COLO668 (cell line): ENCODE results near the gene IZUMO4.

Source experiments
- DNase-seq: peaks from one replicate; lab custom pipeline; 2025; ENCODE audit not compliant: unreplicated experiment; lab: John Stamatoyannopoulos, UW

The IZUMO4 gene

DNA sequence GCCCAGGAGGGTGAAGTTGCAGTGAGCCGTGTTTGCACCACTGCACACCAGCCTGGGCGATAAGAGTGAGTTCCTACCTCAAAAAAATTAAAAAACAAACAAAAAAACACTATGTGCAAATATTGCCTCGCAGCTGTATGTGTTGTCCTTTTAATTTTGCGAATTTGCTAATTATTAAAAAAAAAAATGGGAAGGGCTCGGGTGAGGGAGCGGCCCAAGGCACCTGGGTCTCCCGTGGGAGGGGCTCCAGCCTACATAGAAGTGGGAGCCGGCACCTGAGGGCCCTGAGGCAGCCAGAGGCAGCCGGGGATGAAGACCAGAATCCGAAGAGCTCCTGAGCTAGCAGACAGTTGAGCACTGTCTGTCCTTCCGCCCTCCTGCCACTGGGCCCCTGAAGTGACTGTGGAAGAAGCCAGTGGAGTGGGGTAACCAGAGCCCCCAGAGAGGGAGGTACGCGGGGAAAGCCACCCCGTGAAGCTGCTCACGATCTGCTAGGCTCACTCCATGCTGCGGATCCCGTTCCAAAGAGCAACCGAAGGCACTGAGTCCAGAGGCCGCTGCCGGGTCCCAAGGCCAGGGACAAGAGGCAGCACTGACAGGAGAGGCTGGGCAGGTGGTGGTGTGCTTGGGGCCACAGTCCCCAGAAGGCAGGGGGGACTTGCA lies 6.5 kb downstream of the IZUMO4 start:
- DNase-seq, result no peak

DNA sequence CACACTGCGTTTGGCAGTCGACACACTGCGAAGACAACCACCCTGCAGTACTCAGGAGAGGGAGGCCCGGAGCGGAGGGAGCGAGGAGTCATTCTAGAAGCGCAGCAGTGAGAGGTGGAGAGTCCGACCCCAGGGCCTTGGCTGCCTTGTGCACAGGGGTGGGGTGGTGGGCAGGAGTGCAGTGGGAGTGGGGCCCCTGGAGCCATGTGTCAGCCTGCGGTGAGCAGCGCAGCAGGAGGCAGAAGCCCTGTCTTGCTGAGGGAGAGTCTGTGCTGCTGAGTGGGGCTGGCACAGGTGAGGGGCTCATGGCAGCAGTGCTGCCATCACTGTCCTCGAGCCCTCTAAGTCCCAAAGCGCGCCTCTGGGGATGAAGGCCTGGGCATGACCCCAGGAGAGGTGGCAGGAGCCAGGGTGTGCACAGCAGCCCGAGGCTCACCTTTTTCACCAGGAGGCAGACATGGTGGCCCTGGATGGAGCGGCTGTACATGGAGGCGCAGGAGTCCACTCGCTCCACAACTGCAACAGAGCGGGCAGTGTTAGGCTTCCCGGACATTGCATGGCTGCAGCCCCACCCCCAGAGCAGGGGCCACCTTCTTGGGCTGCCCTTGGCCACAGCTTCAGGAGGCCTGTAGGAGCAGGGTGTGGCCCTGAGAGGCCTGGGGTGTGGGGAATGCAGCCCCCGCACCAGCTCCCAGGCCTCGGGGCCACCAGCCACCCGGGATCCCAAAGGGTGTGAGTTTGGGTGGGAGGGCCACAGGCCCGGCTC lies 11.7 kb downstream of the IZUMO4 start:
- no peak for DNase-seq

DNA sequence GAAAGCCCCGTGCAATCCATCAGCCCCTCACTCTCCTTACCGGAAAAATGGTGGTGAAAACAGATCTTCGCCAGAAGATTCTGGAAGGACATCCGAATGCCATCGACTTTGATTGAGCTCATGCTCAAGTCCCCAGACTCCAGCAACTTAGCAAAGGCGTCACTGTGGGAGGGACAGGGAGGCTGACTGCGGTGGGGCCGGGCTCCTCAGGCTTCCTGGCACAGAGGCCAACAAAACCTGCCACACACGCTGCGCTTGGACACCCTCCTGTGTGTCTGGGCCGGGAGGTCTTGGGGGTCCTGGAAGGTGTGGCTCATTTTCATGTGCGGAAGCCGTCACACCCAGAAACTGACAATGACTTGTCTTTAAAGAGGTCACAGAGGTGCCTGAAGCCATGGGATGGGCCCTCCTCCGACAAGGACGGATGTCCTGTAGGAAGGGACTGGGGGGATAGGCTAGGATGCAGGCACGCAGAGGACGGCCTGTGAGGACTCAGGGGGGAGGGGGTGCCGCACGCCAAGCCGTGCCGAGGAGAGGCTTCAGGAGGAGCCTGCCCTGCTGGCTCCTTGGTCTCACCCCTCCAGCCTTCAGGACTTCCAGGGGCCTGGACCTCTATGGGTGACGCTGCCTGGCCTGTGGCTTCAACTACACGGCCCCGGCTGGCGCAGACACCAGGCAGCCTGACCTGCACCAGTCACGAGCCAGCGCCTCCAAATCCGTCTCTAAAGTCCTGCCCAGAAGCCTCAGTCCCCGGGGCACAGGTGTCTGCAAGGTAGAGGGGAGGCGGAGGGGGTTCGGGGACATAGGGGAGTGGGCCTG lies 12.5 kb downstream of the IZUMO4 start:
- DNase-seq, result no peak

- no peak for DNase-seq
Measured at GRCh38 chr19:2110822-2111221, 14.1 kb downstream of the IZUMO4 start.

DNA sequence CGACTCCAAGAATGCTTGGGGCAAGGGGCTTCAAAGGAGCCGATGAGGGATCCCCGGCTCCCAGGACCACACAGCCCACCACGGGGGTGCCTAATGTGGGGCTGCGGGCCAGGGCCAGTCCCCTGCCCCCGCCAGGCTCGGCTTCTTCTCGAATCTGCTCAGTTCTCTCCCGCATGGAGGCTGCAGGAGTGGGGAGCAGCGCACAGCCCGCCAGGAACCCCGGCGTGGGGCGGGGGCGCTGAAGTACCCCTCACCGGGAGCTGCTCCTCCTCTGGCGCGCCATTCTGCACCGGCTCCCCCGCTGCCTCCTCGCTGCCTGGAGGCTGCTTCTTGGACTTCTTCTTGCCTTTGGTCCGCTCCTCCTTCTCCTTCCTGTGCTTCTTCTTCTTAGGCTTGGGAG lies 14.7 kb downstream of the IZUMO4 start:
- no peak for DNase-seq

DNA sequence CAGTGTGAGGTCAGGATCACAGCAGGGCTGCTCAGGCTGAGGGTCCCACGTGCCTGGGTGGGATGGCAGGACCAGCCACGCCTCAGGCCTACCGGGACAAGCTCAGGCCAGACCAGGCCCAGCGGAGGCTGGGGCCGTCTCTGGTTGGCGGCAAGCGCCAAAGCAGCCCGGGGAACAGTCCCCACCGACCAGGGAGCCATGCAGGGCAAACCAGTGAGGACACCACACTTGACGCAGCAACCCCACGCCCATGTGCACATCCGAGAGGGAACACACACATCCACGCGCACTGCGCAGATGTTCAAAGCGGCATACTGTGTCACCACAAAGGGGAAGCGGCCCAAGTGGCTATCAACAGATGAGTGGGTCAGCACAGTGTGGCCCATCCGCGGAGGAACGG lies 15.2 kb downstream of the IZUMO4 start:
- no peak for DNase-seq

DNA sequence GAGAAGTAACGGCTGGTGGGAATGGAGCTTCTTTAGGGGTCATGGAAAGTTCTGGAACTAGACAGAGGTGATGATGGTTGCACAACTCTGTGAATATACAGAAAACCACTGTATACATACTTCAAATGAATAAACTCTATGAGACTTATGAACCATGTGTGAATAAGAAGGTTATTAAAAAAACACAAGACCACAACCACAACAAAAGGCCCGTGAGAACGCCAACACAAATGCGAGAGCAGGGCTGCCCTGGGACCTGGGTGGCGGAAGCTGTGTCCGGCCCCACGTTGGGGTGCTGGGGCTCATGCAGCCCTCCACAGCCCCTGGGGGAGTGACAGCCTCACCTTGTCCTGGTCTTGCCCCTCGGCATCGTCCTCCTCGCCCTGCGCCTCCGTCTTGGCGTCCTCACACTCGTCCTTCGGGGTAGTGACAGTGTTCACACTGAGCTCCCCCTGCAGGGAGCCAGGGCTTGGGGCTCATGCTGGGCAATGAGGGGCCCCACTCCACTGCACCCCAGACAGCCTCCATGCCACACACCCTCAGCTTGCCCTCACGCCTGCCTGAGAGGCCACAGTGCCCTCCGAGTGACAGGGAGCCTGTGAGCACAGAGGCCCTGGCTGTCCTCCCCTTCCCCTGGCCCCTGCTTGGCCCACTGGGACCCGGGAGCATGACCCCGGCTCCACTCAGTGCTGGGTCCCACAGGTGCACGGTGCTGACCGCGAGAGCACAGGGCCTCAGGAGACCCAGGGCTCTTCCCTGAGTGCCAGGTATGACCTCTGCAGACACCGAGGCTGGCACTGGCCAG lies 16.0 kb downstream of the IZUMO4 start:
- DNase-seq, result no peak

DNA sequence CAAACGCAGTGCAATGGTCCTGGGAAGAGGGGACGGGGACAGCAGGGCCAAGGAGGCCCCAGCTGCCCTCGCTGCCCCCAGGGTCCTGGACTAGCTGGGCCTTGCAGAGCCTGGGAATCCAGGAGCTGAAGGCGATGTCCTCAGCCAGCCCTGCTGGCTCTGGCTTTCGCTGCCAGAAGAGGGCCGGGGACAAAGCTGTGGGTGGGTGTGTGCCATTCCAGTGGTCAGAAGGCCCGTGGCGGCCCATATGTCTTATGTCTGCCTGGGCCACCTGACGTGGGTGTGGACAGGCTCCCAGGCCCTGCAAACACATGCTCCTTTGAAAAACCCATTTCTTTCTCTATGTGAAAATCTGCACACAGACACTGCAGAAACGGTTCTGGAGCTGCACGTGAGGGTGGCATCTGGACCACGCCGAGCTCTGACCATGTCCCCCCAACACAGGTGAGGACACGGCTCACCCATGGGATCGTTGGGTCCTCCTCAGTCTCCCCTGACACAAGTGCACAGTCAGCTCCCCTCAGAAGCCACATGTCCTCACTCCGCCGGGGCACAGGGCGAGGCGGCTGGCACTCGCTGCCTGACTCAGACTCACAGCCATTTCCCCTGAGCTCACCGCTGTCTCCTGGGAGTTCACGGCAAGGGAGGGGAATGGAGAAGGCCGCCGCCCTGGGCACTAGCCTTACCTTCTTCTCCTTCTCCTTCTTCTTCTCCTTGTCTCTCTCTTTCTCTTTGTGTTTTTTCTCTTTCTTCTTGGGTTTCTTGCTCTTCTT lies 16.9 kb downstream of the IZUMO4 start:
- DNase-seq, result no peak

DNA sequence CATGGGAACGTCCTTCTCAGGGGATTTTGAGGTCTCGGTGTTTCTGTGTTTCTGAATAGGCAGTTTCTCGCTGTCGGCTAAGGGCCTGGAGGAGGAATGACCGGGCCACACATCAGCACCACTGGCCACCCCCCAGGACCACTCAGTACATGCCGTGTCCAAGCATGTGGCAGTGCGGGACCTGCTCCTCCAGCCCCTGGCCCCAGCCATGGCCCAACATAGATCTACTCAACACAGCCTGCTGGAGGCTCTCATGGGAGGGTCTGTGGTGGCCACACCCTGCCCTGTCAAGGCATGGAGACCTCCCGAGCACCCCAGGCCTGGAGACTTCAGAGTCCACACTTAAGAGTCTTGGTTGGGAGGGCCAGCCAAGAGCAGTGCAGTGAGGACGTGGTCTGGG lies 17.5 kb downstream of the IZUMO4 start:
- DNase-seq, result no peak

DNA sequence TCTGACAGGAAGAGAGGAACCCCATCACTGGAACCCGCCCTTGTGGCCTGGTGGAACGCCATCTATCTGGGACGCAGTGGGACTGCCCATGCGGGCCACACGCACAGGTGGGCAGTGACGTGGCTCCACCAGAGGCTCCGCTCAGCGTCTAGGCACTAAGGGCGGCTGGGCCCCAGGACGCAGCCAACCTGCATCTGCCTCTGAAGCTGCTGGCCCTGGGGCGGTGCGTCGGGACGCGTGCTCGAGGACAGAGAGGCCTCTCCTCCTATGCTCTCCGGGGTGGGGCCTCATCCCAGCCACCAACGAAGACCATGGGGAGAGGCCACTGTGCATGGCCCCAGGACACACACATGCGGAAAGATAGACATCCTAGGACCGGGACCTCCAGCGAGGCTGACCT lies 18.1 kb downstream of the IZUMO4 start:
- no peak for DNase-seq

- no peak for DNase-seq
Measured at GRCh38 chr19:2115324-2115723, 18.6 kb downstream of the IZUMO4 start.

DNA sequence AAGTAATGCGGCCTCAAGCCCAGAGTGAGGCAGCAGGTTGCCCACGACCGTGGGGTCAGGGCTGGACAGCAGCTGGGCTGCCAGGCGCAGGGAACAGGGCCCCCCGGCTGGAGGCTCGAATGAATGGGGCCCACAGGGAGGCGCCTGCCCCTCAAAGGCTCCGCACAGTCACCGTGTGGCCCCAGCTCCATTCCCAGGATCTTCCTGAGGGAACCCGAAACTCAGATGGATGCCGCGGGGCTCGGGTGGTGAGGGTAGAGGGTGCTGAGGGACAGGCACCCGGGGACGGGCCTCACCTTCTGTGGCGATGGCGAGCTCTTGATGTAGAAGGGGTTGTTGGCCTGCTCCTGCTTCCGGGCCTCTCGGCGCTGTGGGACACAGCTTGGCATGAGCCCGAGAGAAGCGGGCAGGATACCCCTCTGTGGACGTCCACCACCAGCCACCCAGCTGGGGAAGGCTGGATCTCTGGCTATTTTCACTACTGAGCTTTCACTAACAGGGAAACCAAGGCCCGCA lies 19.3 kb downstream of the IZUMO4 start:
- no peak for DNase-seq

- no peak for DNase-seq
Measured at GRCh38 chr19:2116507-2116906, 19.8 kb downstream of the IZUMO4 start.

- no peak for DNase-seq
Measured at GRCh38 chr19:2117215-2117960, 20.7 kb downstream of the IZUMO4 start.

DNA sequence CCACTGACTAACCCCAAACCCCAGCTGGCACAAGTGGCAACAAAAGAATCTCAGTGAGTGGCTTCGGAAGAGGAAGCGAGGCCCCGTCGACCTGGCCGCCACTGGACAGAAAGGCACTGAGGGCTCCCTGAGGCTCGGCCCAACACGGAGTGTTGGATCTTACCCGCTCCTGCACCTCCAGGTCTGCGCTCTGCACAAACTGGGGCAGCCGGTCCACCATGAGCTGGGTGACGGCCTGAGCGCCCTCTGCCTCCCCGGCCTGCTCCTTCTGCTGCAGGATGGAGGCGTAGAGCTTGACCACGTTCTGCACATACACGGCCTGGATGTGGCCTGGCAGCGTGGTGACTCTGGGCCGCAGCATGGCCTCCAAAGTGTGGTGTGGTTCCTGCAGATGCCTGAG lies 21.7 kb downstream of the IZUMO4 start:
- DNase-seq, result no peak

GRCh38 chr19:2119921-2120785 lies 23.4 kb downstream of the IZUMO4 start:
- no peak for DNase-seq

- DNase-seq, result no peak
Measured at GRCh38 chr19:2120821-2121220, 24.1 kb downstream of the IZUMO4 start.

DNA sequence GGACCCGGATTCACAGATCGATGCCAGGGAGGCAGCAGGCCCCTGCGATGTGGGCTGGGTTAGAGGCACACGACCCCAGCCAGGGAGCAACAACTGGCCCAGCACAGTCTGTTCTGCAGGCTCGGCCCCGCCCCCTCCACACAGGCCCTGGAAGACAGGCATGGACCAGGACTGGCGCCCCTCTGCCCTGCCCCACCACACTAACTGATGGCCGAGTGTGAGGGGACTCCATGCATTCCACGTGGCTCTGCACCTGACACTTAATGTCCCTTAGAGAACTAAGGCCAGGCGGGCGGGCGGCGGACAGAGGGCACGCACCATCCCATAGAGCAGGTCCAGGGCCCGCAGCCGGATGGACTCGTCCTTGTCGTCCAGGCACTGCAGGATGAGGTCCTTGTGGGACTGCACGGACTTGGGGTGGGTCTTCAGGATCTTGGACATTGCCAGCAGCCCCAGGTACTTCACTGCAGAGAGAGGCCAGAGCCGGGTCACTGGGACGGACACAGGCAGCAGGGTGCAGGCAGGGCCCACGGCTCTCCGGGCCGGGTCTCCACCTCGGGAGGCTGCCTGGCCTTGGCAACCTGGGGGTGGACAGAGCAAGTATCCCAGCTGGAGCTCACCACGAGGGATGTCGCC lies 24.8 kb downstream of the IZUMO4 start:
- no peak for DNase-seq
